SK-N-SH (cell line): ENCODE measurements around the gene NAMPT. TPM values are rescaled to one million over a fixed set of nuclear protein-coding genes. Genes with fewer than 3 reads are reported as not detected.

Experiments used
- CTCF ChIA-PET: fragments of 300-600, 350-600 bp; formaldehyde crosslinking; extraction: SDS; loops from one replicate; lab custom pipeline; 2021; lab: Yijun Ruan, JAX
- POLR2A ChIA-PET: fragments of 350-600 bp; sonication (Branson Sonifier 250); formaldehyde crosslinking; extraction: SDS; loops from one replicate; lab custom pipeline; 2020; ENCODE audit warnings: antibody characterized with exemption, inconsistent platforms; lab: Yijun Ruan, JAX
- DNase-seq: peaks from one replicate; pipeline ENCODE4 v3.0.0; 2012
- H2AFZ ChIP-seq: fragments of 200-600 bp; sonication (generic); 2 replicates; pipeline ENCODE4 v1.8.1; 2016; ENCODE audit warnings: antibody characterized with exemption, mild to moderate bottlenecking, low read depth
- H3F3A ChIP-seq: fragments of 200-600 bp; sonication (generic); replicated peaks from 2 replicates; pipeline ENCODE3; 2016; ENCODE audit warnings: antibody characterized with exemption, mild to moderate bottlenecking; ENCODE audit not compliant: insufficient read depth
- H3K27ac ChIP-seq, 2 experiments: fragments of 200-500 bp in 1 of 2; fragments of 200-600 bp in 1 of 2; sonication (Bioruptor generic) in 1 of 2; sonication (generic), shearing (Covaris generic) in 1 of 2; 2 replicates each; pipeline versions ENCODE4 v1.5.1 to v1.6.1; 2014 to 2016; ENCODE audit warnings: low read depth in 2 of 2, inconsistent platforms in 1 of 2, low read length in 1 of 2, mild to moderate bottlenecking in 1 of 2, mixed read lengths in 1 of 2
- H3K27me3 ChIP-seq: fragments of 200-600 bp; sonication (generic), shearing (Covaris generic); 2 replicates; pipeline ENCODE4 v1.6.1; 2016; ENCODE audit warnings: mixed run types; ENCODE audit not compliant: insufficient read depth
- H3K36me3 ChIP-seq, 2 experiments: fragments of 200-500 bp in 1 of 2; fragments of 200-600 bp in 1 of 2; sonication (Bioruptor generic) in 1 of 2; sonication (generic) in 1 of 2; replicated peaks in 1 of 2; 2 replicates each; pipeline versions ENCODE3 to v1.5.1; 2014 to 2016; ENCODE audit warnings: low read length in 1 of 2, mild to moderate bottlenecking in 1 of 2; ENCODE audit not compliant: insufficient read depth in 2 of 2, control insufficient read depth in 1 of 2
- H3K4me1 ChIP-seq, 2 experiments: fragments of 200-500 bp in 1 of 2; fragments of 200-600 bp in 1 of 2; sonication (Bioruptor generic) in 1 of 2; sonication (generic), shearing (Covaris generic) in 1 of 2; 2 replicates each; pipeline versions ENCODE4 v1.5.1 to v1.6.1; 2014 to 2016; ENCODE audit warnings: low read depth in 1 of 2, low read length in 1 of 2, mixed run types in 1 of 2; ENCODE audit not compliant: insufficient read depth in 2 of 2, control insufficient read depth in 1 of 2
- H3K4me2 ChIP-seq: fragments of 200-600 bp; sonication (generic), shearing (Covaris generic); 2 replicates; pipeline ENCODE4 v1.6.1; 2017; ENCODE audit warnings: mixed run types
- H3K4me3 ChIP-seq, 2 experiments: fragments of 200-500 bp in 1 of 2; fragments of 200-600 bp in 1 of 2; sonication (Bioruptor generic) in 1 of 2; sonication (generic), shearing (Covaris generic) in 1 of 2; 2 replicates each; pipeline versions ENCODE4 v1.5.1 to v1.8.1; 2014 to 2016; ENCODE audit warnings: low read depth in 2 of 2, inconsistent platforms in 1 of 2, low read length in 1 of 2, mild to moderate bottlenecking in 1 of 2, mixed read lengths in 1 of 2, moderate library complexity in 1 of 2
- H3K79me2 ChIP-seq: fragments of 200-600 bp; sonication (generic); 2 replicates; pipeline ENCODE4 v1.8.1; 2017; ENCODE audit warnings: mild to moderate bottlenecking; ENCODE audit not compliant: insufficient read depth
- H3K9ac ChIP-seq: fragments of 200-600 bp; sonication (generic); 2 replicates; pipeline ENCODE4 v1.6.1; 2017; ENCODE audit warnings: mixed run types
- H3K9me2 ChIP-seq: fragments of 200-600 bp; sonication (generic); 2 replicates; pipeline ENCODE4 v1.6.1; 2017; ENCODE audit warnings: mixed run types
- H3K9me3 ChIP-seq: fragments of 200-600 bp; sonication (generic); 2 replicates; pipeline ENCODE4 v1.6.1; 2017; ENCODE audit warnings: mixed run types, mild to moderate bottlenecking, moderate library complexity
- H4K20me1 ChIP-seq: fragments of 200-600 bp; sonication (generic); 2 replicates; pipeline ENCODE4 v1.6.1; 2017; ENCODE audit warnings: mild to moderate bottlenecking, mixed run types; ENCODE audit not compliant: insufficient read depth
- CHD2 ChIP-seq: fragments of 150-350 bp; IDR thresholded peaks from 2 replicates; pipeline ENCODE4 v1.6.1; 2018; ENCODE audit warnings: low read length; ENCODE audit not compliant: partially characterized antibody
- EZH2phosphoT487 ChIP-seq: fragments of 200-600 bp; sonication (generic); IDR thresholded peaks from 2 replicates; pipeline ENCODE4 v1.6.1; 2017; ENCODE audit warnings: low read depth, mixed run types, mild to moderate bottlenecking, antibody characterized with exemption, moderate library complexity, borderline replicate concordance
- GABPA ChIP-seq: IDR thresholded peaks from 2 replicates; pipeline ENCODE4 v1.4.0; 2012; ENCODE audit warnings: low read depth, mild to moderate bottlenecking
- GATA2 ChIP-seq: sonication (generic); formaldehyde crosslinking; IDR thresholded peaks from 2 replicates; pipeline ENCODE4 v1.5.0; 2020; ENCODE audit warnings: mild to moderate bottlenecking, missing genetic modification reagents
- JUND ChIP-seq: IDR thresholded peaks from 2 replicates; pipeline ENCODE4 v1.4.0; 2012
- NFIC ChIP-seq: IDR thresholded peaks from 2 replicates; pipeline ENCODE4 v1.4.0; 2012; ENCODE audit warnings: borderline replicate concordance
- NRF1 ChIP-seq: IDR thresholded peaks from 2 replicates; pipeline ENCODE4 v1.6.1; 2012; ENCODE audit warnings: low read depth, mild to moderate bottlenecking, low read length
- RCOR1 ChIP-seq: fragments of 150-350 bp; IDR thresholded peaks from 2 replicates; pipeline ENCODE4 v1.6.1; 2017; ENCODE audit warnings: antibody characterized with exemption, low read length
- SMC3 ChIP-seq: IDR thresholded peaks from 2 replicates; pipeline ENCODE4 v1.6.1; 2012; ENCODE audit warnings: low read depth, low read length, improper control_type of control experiment
- TEAD4 ChIP-seq: IDR thresholded peaks from 2 replicates; pipeline ENCODE4 v1.4.0; 2012; ENCODE audit warnings: mild to moderate bottlenecking, borderline replicate concordance; ENCODE audit not compliant: insufficient read depth
- WGBS: methylation state at CpG from one replicate; pipeline ENCODE4 v1.1.6; 2017; ENCODE audit warnings: low lambda C conversion rate; 5-methylcytosine and 5-hydroxymethylcytosine counted together
- polyA plus RNA-seq, 3 experiments: library from polyadenylated mRNA; depleted of rRNA; stranded (reverse); fragments of >200 nt; gene quantifications; 2 replicates each; pipeline ENCODE4 v1.2.3, GENCODE V29; 2012
- TF ChIP-seq, protein P1 (sequence below): IDR thresholded peaks from 2 replicates; pipeline ENCODE4 v1.4.0; 2012; ENCODE audit warnings: low read depth, borderline replicate concordance
- TF ChIP-seq, protein P2 (sequence below): IDR thresholded peaks from 2 replicates; pipeline ENCODE4 v1.6.1; 2012; ENCODE audit warnings: mild to moderate bottlenecking, low read depth, low read length, moderate library complexity
- TF ChIP-seq, protein P3 (sequence below): fragments of 200-600 bp; sonication (generic); IDR thresholded peaks from 2 replicates; pipeline ENCODE4 v1.6.1; 2017; ENCODE audit warnings: antibody characterized with exemption, mild to moderate bottlenecking, moderate library complexity

Gene NAMPT
- polyA plus RNA-seq, 1 of the 3 experiments (the other 2 are of a cell fraction), result 20.1 TPM

DNA sequence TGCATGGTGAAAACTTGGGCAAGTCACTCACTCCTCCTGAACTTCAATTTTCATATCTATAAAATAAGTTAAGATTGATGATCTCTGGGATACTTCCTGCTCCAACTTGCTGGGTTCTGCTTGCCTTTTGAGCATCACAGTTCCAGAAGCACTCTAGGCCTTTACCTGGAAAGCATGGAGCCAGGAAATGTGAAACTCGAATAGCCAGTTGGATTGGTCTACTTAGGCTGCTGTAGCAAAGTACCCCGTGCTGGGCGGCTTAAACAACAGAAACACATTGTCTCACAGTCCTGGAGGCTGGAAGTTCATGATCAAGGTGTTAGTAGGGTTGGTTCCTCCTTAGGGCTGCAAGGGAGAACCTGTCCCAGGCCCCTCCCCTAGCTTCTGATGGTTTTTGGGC is 64.5 kb downstream of the NAMPT start:
- Histone ChIP-seq H3K9me2 (no peaks in the 10 kb centered on the region), H3K36me3 (no peaks in the 10 kb centered on the region), H3F3A (peaks cover 21% of the 10 kb centered on the region), H3K4me3 (no peak overlapping the region), H3K27ac (no peak overlapping the region), H3K9me3 (no peaks in the 10 kb centered on the region), H3K4me1 (peaks cover 7 to 15% of the 10 kb centered on the region in 2 experiments; a peak in 3 of 4 replicates), H2AFZ (no peak overlapping the region), H3K27me3 (no peaks in the 10 kb centered on the region), H3K9ac (no peak overlapping the region), H4K20me1 (no peaks in the 10 kb centered on the region), H3K4me2 (no peak overlapping the region), H3K79me2 (no peaks in the 10 kb centered on the region)
- ChIA-PET CTCF (interaction anchor here (4.4 kb wide), 1 partner anchor 44 kb away, joined by 22 read pairs; no protein-coding TSS in a partner anchor), POLR2A (no interaction called here)
- 80% methylated on average over 3 of the region's 3 CpGs for WGBS
- no peak for DNase-seq
- TF ChIP-seq NFIC, result no peak
- no peak for TF ChIP-seq NRF1
- TF ChIP-seq, protein P1, sequence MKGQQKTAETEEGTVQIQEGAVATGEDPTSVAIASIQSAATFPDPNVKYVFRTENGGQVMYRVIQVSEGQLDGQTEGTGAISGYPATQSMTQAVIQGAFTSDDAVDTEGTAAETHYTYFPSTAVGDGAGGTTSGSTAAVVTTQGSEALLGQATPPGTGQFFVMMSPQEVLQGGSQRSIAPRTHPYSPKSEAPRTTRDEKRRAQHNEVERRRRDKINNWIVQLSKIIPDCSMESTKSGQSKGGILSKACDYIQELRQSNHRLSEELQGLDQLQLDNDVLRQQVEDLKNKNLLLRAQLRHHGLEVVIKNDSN, result no peak
- TF ChIP-seq, protein P2, sequence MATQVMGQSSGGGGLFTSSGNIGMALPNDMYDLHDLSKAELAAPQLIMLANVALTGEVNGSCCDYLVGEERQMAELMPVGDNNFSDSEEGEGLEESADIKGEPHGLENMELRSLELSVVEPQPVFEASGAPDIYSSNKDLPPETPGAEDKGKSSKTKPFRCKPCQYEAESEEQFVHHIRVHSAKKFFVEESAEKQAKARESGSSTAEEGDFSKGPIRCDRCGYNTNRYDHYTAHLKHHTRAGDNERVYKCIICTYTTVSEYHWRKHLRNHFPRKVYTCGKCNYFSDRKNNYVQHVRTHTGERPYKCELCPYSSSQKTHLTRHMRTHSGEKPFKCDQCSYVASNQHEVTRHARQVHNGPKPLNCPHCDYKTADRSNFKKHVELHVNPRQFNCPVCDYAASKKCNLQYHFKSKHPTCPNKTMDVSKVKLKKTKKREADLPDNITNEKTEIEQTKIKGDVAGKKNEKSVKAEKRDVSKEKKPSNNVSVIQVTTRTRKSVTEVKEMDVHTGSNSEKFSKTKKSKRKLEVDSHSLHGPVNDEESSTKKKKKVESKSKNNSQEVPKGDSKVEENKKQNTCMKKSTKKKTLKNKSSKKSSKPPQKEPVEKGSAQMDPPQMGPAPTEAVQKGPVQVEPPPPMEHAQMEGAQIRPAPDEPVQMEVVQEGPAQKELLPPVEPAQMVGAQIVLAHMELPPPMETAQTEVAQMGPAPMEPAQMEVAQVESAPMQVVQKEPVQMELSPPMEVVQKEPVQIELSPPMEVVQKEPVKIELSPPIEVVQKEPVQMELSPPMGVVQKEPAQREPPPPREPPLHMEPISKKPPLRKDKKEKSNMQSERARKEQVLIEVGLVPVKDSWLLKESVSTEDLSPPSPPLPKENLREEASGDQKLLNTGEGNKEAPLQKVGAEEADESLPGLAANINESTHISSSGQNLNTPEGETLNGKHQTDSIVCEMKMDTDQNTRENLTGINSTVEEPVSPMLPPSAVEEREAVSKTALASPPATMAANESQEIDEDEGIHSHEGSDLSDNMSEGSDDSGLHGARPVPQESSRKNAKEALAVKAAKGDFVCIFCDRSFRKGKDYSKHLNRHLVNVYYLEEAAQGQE, result no peak
- TF ChIP-seq EZH2phosphoT487, result no peak
- no peak for TF ChIP-seq GABPA
- TF ChIP-seq RCOR1, result no peak
- TF ChIP-seq TEAD4, result no peak

DNA sequence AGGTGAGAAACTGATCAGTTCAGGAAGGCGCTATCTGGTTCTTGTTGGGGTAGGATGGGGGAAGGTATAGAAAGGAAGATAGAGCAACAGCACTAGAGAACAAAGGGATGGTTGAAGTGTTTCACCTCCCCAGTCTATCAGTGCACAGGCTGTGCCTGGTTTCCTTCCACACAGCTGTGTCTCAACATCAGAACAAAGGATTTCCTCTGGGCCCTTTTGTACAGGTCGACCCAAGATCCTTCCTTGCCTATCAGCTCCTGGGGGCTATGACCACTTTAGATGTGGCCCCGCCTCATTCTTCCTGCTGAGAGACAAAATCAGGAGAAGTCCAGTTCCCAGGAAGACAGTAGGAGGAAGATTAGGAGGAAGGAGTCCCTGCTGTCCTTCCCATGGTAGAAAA is 65.6 kb downstream of the NAMPT start:
- no peak for DNase-seq
- no peaks in the 10 kb centered on the region for H4K20me1 ChIP-seq
- H3K9me3 ChIP-seq, result no peaks in the 10 kb centered on the region
- H3K79me2 ChIP-seq, result no peaks in the 10 kb centered on the region
- no peaks in the 10 kb centered on the region for H3K36me3 ChIP-seq
- WGBS, result 86% methylated on average over 3 of the region's 3 CpGs
- no peak overlapping the region for H3K4me2 ChIP-seq
- no peak overlapping the region for H3K4me3 ChIP-seq
- H3K27me3 ChIP-seq, result no peaks in the 10 kb centered on the region
- H3K9me2 ChIP-seq, result no peaks in the 10 kb centered on the region
- no peak overlapping the region for H3K27ac ChIP-seq
- H3K9ac ChIP-seq, result no peak overlapping the region
- ChIA-PET CTCF (interaction anchor here (1.0 to 4.4 kb wide), 3 partner anchors 16 to 43 kb away, joined by 3 to 22 read pairs (median 6); no protein-coding TSS in a partner anchor), POLR2A (no interaction called here)
- no peak overlapping the region for H2AFZ ChIP-seq
- H3F3A ChIP-seq, result peaks cover 21% of the 10 kb centered on the region
- no peak for TF ChIP-seq NRF1
- TF ChIP-seq JUND, result no peak
- no peak for TF ChIP-seq GATA2 (CRISPR knock-in tag)
- TF ChIP-seq, protein P3, sequence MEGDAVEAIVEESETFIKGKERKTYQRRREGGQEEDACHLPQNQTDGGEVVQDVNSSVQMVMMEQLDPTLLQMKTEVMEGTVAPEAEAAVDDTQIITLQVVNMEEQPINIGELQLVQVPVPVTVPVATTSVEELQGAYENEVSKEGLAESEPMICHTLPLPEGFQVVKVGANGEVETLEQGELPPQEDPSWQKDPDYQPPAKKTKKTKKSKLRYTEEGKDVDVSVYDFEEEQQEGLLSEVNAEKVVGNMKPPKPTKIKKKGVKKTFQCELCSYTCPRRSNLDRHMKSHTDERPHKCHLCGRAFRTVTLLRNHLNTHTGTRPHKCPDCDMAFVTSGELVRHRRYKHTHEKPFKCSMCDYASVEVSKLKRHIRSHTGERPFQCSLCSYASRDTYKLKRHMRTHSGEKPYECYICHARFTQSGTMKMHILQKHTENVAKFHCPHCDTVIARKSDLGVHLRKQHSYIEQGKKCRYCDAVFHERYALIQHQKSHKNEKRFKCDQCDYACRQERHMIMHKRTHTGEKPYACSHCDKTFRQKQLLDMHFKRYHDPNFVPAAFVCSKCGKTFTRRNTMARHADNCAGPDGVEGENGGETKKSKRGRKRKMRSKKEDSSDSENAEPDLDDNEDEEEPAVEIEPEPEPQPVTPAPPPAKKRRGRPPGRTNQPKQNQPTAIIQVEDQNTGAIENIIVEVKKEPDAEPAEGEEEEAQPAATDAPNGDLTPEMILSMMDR, result no peak
- no peak for TF ChIP-seq EZH2phosphoT487
- TF ChIP-seq SMC3, result no peak
- TF ChIP-seq CHD2, result no peak
- peaks cover 7 to 15% of the 10 kb centered on the region in 2 experiments; a peak in 3 of 4 replicates for H3K4me1 ChIP-seq
